NCI-H2196 (cell line): ENCODE results near the gene PTPN12.
A peak's percentile ranks its signal among the peaks of the same experiment; 100 is the strongest.
"Not testable (repeated sequence)": the region's sequence is repeated elsewhere in the genome, so short reads cannot be mapped to it uniquely, and the experiment has no call there.

Source experiments
- DNase-seq: peaks from one replicate; lab custom pipeline; 2025; ENCODE audit not compliant: unreplicated experiment; lab: John Stamatoyannopoulos, UW

Gene PTPN12

GRCh38 chr7:77537136-77537777 lies at the start of gene PTPN12:
Gene PTPN12 (plus strand): TSS chr7:77537295. CDS start chr7:77537547, 252 bp downstream.
- DNase-seq: peak; percentile 46

- no peak for DNase-seq
Observed at GRCh38 chr7:77488986-77489385, 48.1 kb upstream of the PTPN12 start.

DNA sequence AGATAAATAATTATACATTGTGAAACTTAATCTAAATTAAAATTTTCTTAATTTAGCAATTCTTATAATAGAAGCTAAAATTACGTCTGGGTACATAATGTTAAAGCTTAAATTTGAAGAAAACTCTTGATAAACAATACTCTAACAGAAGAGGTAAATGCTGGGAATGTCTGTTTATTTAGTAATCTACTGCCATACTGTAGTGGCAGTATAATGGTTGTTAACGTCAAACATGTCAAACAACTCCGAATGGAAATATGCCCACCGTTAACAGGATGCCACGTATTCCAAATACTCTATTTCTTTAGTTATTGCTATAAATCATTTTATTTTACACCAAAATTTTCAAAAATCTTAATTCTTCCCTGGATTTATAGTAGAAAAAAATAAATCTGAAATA lies 40.0 kb upstream of the PTPN12 start:
- DNase-seq: no peak

DNA sequence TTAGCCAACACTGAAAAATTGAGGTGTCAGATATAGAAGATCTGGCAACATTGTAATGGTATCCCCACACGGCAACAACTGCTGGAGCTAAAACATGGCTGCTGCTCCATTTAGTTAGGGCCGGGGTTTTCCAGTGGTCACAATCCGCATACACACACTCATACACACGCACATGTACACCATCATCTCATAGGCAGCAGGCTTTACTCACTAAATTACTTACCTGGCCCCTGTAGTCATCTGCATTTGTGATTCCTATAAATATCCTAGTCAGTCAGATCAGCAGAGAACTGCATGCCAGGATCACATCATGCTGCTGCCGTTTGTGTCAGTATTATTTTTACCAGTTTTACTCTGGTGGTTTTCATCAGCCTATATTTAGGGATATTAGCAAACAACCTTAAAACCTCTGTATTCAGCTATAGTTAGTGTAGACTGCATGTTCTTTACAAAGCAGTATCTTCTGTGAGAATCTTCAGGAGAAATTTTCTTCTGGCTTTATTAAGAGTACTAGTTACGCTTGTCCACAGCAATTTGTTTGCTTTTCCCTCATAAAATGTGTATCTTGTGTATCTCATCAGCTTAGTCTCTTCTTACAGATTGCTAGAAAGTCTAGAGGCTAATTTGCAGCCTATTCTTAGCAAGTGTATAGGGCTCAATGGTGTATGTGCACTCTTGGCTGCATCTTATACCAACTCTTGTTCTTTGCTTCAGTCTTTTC lies 38.3 kb upstream of the PTPN12 start:
- DNase-seq: no peak

DNA sequence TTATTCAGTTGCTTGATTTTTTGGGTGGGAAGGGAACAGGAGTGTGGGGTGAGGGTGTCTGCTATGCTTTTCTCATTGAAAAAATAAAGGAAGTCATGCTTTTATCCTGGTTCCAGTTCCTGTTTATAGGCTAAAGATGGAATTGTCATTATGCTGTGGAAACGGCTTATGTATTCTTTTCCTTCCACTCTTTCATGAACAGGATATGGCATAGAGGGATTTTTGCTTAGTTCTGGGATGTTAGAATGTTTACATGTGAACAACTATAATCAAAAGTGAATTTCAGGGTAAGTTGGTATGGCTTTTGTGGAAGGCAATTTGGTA lies 35.9 kb upstream of the PTPN12 start:
- no peak for DNase-seq

GRCh38 chr7:77504951-77505350 lies 32.1 kb upstream of the PTPN12 start:
- no peak for DNase-seq

DNA sequence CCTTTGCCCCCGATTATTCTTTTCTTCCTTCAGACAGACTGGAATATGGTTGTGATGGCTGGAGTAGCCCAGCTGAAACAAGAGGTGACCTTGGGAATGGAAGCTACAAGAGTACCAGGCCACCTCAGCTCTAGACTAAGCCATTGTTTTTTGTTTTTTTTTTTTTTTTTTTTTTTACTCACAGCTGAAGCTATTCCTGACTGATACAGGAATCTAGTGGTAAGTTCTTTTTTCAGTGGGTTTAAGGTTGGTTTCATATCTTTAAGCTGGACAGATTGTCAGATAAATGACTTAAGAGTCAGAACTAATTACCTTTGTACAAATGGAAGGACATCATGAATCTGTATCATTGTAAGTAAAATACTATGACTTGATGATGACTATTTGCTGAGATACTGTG lies 30.2 kb upstream of the PTPN12 start:
- DNase-seq: no peak

GRCh38 chr7:77513002-77513670 lies 24.0 kb upstream of the PTPN12 start:
- DNase-seq: not testable (repeated sequence)

DNA sequence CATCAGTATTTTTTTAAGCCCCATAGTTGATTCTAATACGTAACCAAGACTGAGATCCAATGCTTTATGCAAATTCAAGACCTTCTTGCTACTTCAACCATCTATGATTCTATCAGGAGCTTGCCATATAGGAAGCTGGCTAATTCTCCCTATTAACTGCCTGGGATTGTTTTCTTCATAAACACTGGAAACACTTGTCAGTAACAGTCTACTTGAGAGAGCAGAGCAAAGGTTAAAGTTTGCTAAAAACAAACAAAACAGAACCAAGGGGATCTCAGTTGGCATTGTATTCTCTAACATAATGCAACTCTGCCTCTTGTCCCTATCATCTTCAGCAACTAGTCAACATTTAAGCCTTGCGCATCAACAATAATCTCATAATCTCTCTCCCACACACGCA lies 21.0 kb upstream of the PTPN12 start:
- no peak for DNase-seq

GRCh38 chr7:77520261-77520660 lies 16.8 kb upstream of the PTPN12 start:
- DNase-seq: no peak

DNA sequence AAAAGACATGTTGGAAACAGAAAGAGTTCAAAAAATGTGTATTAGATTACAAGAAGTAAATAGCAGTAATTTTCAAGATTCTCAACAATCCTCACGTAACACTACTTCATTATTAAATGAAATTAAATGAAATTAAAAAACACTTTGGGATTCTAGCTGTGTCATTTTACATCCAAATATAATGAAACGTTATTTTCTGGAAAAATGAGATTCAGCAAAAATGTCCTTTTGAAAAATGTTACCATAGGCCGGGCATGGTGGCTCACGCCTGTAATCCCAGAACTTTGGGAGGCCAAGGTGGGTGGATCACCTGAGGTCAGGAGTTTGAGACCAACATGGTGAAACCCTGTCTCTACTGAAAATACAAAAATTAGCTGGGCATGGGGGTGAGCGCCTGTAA lies 15.6 kb upstream of the PTPN12 start:
- DNase-seq: not testable (repeated sequence)

GRCh38 chr7:77524731-77525130 lies 12.4 kb upstream of the PTPN12 start:
- DNase-seq: no peak

- no peak for DNase-seq
Observed at GRCh38 chr7:77525231-77525630, 11.9 kb upstream of the PTPN12 start.

- no peak for DNase-seq
Observed at GRCh38 chr7:77528368-77528767, 8.7 kb upstream of the PTPN12 start.

- DNase-seq: no peak
Observed at GRCh38 chr7:77529279-77529678, 7.8 kb upstream of the PTPN12 start.

DNA sequence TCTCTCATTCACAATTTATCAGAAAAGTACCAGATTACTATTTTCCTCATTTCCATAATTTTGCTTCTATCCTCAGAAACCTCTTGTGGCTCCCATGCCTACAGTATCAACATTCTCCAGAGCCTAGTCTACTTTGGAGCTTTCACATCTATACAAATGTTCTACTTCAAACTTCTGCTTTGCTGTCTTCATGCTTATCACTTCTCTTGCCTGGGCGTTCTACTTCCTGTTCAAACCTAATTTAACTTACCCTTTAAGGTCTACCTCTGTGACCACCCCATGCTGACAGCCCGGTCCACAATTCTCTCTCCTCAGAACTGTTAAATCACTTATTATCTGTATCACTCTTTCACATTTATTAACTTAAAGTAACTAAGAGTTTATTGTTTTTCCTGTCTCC lies 6.1 kb upstream of the PTPN12 start:
- no peak for DNase-seq

DNA sequence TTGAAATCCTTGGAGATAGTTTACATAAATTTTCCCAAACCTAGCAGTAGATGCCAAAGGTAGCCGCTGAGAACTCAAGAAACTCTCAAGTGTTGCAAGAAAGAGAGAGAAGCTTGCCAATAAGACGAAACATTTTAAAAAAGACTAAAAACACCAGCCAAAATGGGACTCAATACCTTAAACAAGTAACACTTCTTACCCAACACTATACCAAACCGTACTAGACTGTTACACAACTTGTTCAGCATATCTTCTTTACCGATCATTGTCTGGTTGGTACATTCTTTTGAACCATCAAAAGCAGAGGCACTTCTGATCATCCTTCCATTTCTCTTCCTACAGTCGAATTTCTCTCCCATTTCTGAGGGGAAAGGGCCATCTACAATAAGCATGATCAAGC lies 4.8 kb upstream of the PTPN12 start:
- no peak for DNase-seq

GRCh38 chr7:77532732-77533131 lies 4.4 kb upstream of the PTPN12 start:
- DNase-seq: not testable (repeated sequence)

GRCh38 chr7:77534046-77534445 lies 3.0 kb upstream of the PTPN12 start:
- DNase-seq: not testable (repeated sequence)

GRCh38 chr7:77536017-77536412 lies 1.1 kb upstream of the PTPN12 start:
- no peak for DNase-seq

GRCh38 chr7:77536413-77537135 lies 521 bp upstream of the PTPN12 start:
- DNase-seq: peak; percentile 99
